Left lung (tissue), 10 donors: Measurements from ENCODE around the gene ADAMTS2. TPM values are rescaled to one million over a fixed set of nuclear protein-coding genes. Genes with fewer than 3 reads are reported as not detected.

Source experiments
- ATAC-seq: fragments of 200-7000 bp; cut with Tn5 transposase; one replicate; pipeline ENCODE4 v1.9.1; 2020; ENCODE audit warnings: moderate library complexity
- DNase-seq, 4 donors: peaks; one replicate each; pipeline ENCODE4 v3.0.0-alpha.2; 2013 to 2020
- H3K27ac ChIP-seq, 2 donors: fragments of 200-600 bp; sonication (generic) in 1 of 2; one replicate each; pipeline versions ENCODE4 v1.5.0 to v1.8.0; 2020 to 2021
- H3K27me3 ChIP-seq, 2 donors: fragments of 200-600 bp; sonication (generic) in 1 of 2; one replicate each; pipeline versions ENCODE4 v1.5.0 to v1.8.0; 2020 to 2021
- H3K36me3 ChIP-seq, 2 donors: fragments of 200-600 bp; sonication (generic) in 1 of 2; one replicate each; pipeline versions ENCODE4 v1.5.0 to v1.8.0; 2020 to 2021
- H3K4me1 ChIP-seq, 2 donors: fragments of 200-600 bp; one replicate each; pipeline ENCODE4 v1.8.0; 2021
- H3K4me3 ChIP-seq, 2 donors: fragments of 200-600 bp; sonication (generic) in 1 of 2; one replicate each; pipeline versions ENCODE4 v1.5.0 to v1.8.0; 2020 to 2021; ENCODE audit warnings: mild to moderate bottlenecking in 1 of 2
- H3K9me3 ChIP-seq, 2 donors: fragments of 200-600 bp; sonication (generic) in 1 of 2; one replicate each; pipeline versions ENCODE4 v1.5.0 to v1.8.0; 2020 to 2021
- CTCF ChIP-seq, 2 donors: fragments of 200-600 bp; sonication (generic) in 1 of 2; IDR thresholded peaks; one replicate each; pipeline versions ENCODE4 v1.5.0 to v1.8.0; 2021; ENCODE audit warnings: antibody characterized with exemption in 2 of 2
- intact Hi-C, 2 donors: fragments of 100-400 bp; cut with DNase I; formaldehyde crosslinking; loops; one replicate each; pipeline versions ENCODE4 v1.11.2 to v1.14.2; 2022
- polyA plus RNA-seq, 6 donors: library from polyadenylated mRNA; unstranded; fragments of 120-200 nt; gene quantifications; one replicate each; pipeline ENCODE4 v1.2.1, GENCODE V29; 2013; ENCODE audit not compliant: insufficient read length in 6 of 6
- total RNA-seq, 2 donors: library from RNA; stranded (reverse); fragmentation: NEBNext Ultra II Directional; extraction: Animal tissue kit (Norgen Biotek cat#: 25700); gene quantifications; one replicate each; pipeline ENCODE4 v1.2.1, GENCODE V29; 2021
- donor health status: DM: no; HTN: yes; CAD: no.
- donor health status: DM: no; HTN: no; CAD: no.

The ADAMTS2 gene
- total and polyA plus RNA-seq, 8 donors, result 27.5 to 68.2 (median 36.0) TPM

- H3K4me1 ChIP-seq, result no peaks in the 10 kb centered on the region
- no peak for TF ChIP-seq CTCF (IDR thresholded peaks at IDR 0.05)
- no peaks in the 10 kb centered on the region for H3K36me3 ChIP-seq
- ATAC-seq (no peak), DNase-seq (peak in 1 of 4 donors; percentile 49)
- no peak overlapping the region for H3K27ac ChIP-seq
- intact Hi-C loops, result no loop called here
- peaks cover 0 to 6% of the 10 kb centered on the region in 2 donors for H3K27me3 ChIP-seq
- no peaks in the 10 kb centered on the region for H3K9me3 ChIP-seq
- no peak overlapping the region for H3K4me3 ChIP-seq
Observed at GRCh38 chr5:179139111-179139935, 205.9 kb downstream of the ADAMTS2 start.

DNA sequence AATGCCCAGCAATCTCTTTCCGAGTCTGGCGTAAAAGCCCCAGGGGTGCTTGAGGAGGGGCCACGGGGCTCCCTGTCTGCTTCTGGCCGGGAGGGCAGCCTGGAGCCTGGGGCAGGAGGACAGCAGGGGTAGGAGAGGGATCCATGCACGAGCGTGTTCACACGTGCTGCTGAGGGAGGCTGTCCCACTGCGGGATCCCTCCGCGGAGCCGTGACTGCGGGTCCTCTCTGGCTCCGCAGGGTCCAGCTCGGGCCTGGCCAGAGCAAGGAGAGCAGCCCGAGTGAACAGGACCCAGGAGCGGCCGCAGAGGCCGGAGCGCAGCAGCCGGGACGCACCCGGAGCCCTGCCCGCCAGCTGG lies 206.7 kb downstream of the ADAMTS2 start:
- Histone ChIP-seq H3K9me3 (no peaks in the 10 kb centered on the region), H3K4me1 (no peaks in the 10 kb centered on the region), H3K36me3 (no peaks in the 10 kb centered on the region), H3K27me3 (peaks cover 0 to 6% of the 10 kb centered on the region in 2 donors), H3K27ac (no peak overlapping the region), H3K4me3 (no peak overlapping the region)
- intact Hi-C loops, result no loop called here
- no peak for TF ChIP-seq CTCF (IDR thresholded peaks at IDR 0.05)
- ATAC-seq (no peak), DNase-seq (peak in 1 of 4 donors; percentile 71)

DNA sequence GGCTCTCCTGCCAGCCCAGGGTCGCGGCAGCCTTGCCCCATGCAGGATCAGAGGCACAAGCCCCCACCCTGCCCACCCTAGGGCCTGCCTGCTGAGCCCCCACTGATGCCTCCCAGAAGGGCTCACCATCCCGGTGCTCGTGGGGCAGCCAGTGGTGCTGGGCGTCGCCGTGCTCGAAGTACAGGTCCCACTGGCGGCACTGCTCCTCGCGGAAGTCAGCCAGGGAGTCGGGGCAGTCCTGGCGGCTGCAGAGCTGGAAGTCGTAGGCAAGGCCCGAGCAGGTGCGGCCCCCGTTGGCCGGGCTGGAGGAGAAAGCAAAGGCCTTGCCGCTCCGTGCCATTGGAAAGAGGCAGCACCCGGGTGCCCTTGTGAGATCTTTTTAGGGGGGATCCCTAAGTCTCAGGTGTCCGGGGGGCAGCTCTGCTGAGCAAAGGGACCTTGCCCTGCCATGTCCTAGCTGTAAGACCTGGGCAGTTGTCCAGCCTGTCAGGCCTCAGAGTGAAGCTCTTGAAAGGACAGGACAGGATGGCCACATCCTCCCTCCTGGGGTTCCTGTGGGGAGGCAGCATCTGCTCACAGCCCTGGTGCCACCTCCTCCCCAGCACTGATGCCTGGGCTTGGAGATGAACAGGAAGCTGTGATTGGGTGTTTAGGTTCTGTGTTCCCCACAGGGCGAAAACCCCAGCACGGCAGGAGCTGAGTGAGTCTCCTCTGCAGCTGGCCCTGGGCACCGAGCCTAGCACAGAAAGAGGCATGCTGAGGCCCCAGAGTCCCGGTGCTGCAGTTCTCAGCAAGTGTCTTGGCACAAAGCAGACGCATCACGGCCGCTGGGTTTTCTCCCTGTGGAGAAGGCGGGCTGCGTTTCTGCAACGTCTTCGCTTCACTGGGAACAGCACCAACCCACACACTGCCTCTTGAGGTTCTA lies 207.4 kb downstream of the ADAMTS2 start:
- no peaks in the 10 kb centered on the region for H3K4me1 ChIP-seq
- H3K36me3 ChIP-seq, result no peaks in the 10 kb centered on the region
- no peaks in the 10 kb centered on the region for H3K9me3 ChIP-seq
- no peak for TF ChIP-seq CTCF (IDR thresholded peaks at IDR 0.05)
- H3K27me3 ChIP-seq, result peaks cover 0 to 6% of the 10 kb centered on the region in 2 donors
- DNase-seq (peak in 1 of 4 donors; percentile 75), ATAC-seq (no peak)
- intact Hi-C loops, result no loop called here
- H3K27ac ChIP-seq, result no peak overlapping the region
- H3K4me3 ChIP-seq, result no peak overlapping the region

DNA sequence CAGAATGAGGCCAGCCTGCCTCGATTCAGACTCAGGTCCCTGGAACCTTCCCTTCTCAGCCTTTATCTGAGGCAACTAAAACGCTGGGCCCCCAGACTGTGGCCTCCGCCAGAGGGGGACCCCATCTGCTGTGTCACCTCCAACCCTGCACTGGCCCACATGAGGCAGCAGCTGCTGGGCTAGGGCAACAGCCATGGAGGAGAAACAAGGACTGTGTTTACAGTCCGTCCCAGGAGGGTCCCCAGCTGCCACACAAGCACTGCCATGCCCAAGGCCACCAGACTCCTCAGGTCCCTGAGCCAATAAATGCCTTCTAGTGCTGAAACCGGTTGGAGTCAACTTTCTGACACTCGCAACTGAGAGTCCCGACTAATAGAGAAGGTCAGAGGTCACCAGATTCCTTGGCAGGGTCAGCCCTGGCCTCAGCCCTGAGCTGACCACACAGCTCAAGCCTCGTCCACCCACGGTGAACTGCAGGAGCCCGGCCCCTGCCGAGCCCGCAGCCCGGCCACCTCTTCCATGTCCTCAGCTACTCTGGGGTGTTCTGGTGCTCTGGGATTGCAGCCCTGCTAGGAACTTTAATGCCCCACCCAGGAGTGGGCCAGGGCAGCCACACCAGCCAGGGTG lies 208.1 kb downstream of the ADAMTS2 start:
- intact Hi-C loops, result no loop called here
- Histone ChIP-seq H3K4me1 (no peaks in the 10 kb centered on the region), H3K9me3 (no peaks in the 10 kb centered on the region)

More for the DNA sequence above, 208.1 kb downstream of the ADAMTS2 start:
- H3K27me3 ChIP-seq, result peaks cover 0 to 6% of the 10 kb centered on the region in 2 donors
- H3K36me3 ChIP-seq, result no peaks in the 10 kb centered on the region
- no peak overlapping the region for H3K4me3 ChIP-seq
- DNase-seq, result peak in 1 of 4 donors; percentile 49
- H3K27ac ChIP-seq, result no peak overlapping the region
- TF ChIP-seq CTCF (IDR thresholded peaks at IDR 0.05), result no peak
- ATAC-seq, result no peak
